H1 (cell line): ENCODE data around the gene CA9. TPM values are rescaled to one million over a fixed set of nuclear protein-coding genes. Genes with fewer than 3 reads are reported as not detected.

ENCODE experiments used
- EP300 ChIP-seq, 2 experiments: IDR thresholded peaks; 1 replicate in 1 of 2; 2 replicates in 1 of 2; pipeline ENCODE4 v1.6.1; 2011 to 2012; ENCODE audit warnings: low read depth in 2 of 2, low read length in 2 of 2, mild to moderate bottlenecking in 2 of 2, borderline replicate concordance in 1 of 2, inconsistent platforms in 1 of 2, moderate library complexity in 1 of 2
- YY1 ChIP-seq: IDR thresholded peaks from 2 replicates; pipeline ENCODE4 v1.6.1; 2011; ENCODE audit warnings: low read depth, mild to moderate bottlenecking, low read length
- polyA plus RNA-seq, 7 experiments: library from polyadenylated mRNA; depleted of rRNA in 3 of 7; stranded (reverse) in 5 of 7; unstranded in 2 of 7; fragments of >200 nt in 5 of 7; fragments of 200-250 nt in 2 of 7; gene quantifications; 1 replicate in 5 of 7; 2 replicates in 1 of 7; 4 replicates in 1 of 7; pipeline versions ENCODE4 v1.2.1 to v1.2.3, GENCODE V29; 2011 to 2013; ENCODE audit warnings: missing spikeins in 2 of 7, mixed read lengths in 2 of 7
- total RNA-seq: library from RNA; stranded (reverse); fragmentation: NEBNext Ultra II Directional; extraction: Animal tissue kit (Norgen Biotek cat#: 25700); gene quantifications from 2 replicates; pipeline ENCODE4 v1.2.1, GENCODE V29; 2021
- TF ChIP-seq, protein P1 (sequence below): fragments of 300-600 bp; sonication (generic); IDR thresholded peaks from 2 replicates; pipeline ENCODE4 v1.7.1; 2012; ENCODE audit warnings: low read length, moderate library complexity, mild to moderate bottlenecking, inconsistent platforms; ENCODE audit not compliant: insufficient replicate concordance

Gene CA9
- total and polyA plus RNA-seq, 2 of the 8 experiments (the other 6 are each of a cell fraction or from before 2014, with no cell fraction given): 1.3 to 1.8 TPM

DNA sequence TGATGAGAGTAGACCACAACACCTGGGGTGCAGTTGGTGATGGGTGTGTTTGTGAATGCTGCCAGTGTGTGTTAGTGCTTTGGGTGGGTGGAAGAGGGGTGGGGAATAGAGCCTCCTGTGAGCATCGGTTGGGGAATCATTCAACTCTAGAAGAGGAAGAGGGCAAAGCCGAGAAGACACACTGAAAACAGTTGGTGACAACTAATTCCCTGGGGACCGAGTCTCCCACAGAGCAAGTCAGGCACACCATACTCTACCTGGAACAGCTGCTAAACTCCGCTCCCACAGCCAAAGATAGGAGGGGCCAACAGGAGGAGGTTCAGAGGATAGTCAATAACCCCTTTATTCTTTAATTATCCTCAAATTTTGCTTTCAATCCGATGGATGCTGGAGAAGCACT is 7.2 kb upstream of the CA9 start (continued):
- TF ChIP-seq, protein P1, sequence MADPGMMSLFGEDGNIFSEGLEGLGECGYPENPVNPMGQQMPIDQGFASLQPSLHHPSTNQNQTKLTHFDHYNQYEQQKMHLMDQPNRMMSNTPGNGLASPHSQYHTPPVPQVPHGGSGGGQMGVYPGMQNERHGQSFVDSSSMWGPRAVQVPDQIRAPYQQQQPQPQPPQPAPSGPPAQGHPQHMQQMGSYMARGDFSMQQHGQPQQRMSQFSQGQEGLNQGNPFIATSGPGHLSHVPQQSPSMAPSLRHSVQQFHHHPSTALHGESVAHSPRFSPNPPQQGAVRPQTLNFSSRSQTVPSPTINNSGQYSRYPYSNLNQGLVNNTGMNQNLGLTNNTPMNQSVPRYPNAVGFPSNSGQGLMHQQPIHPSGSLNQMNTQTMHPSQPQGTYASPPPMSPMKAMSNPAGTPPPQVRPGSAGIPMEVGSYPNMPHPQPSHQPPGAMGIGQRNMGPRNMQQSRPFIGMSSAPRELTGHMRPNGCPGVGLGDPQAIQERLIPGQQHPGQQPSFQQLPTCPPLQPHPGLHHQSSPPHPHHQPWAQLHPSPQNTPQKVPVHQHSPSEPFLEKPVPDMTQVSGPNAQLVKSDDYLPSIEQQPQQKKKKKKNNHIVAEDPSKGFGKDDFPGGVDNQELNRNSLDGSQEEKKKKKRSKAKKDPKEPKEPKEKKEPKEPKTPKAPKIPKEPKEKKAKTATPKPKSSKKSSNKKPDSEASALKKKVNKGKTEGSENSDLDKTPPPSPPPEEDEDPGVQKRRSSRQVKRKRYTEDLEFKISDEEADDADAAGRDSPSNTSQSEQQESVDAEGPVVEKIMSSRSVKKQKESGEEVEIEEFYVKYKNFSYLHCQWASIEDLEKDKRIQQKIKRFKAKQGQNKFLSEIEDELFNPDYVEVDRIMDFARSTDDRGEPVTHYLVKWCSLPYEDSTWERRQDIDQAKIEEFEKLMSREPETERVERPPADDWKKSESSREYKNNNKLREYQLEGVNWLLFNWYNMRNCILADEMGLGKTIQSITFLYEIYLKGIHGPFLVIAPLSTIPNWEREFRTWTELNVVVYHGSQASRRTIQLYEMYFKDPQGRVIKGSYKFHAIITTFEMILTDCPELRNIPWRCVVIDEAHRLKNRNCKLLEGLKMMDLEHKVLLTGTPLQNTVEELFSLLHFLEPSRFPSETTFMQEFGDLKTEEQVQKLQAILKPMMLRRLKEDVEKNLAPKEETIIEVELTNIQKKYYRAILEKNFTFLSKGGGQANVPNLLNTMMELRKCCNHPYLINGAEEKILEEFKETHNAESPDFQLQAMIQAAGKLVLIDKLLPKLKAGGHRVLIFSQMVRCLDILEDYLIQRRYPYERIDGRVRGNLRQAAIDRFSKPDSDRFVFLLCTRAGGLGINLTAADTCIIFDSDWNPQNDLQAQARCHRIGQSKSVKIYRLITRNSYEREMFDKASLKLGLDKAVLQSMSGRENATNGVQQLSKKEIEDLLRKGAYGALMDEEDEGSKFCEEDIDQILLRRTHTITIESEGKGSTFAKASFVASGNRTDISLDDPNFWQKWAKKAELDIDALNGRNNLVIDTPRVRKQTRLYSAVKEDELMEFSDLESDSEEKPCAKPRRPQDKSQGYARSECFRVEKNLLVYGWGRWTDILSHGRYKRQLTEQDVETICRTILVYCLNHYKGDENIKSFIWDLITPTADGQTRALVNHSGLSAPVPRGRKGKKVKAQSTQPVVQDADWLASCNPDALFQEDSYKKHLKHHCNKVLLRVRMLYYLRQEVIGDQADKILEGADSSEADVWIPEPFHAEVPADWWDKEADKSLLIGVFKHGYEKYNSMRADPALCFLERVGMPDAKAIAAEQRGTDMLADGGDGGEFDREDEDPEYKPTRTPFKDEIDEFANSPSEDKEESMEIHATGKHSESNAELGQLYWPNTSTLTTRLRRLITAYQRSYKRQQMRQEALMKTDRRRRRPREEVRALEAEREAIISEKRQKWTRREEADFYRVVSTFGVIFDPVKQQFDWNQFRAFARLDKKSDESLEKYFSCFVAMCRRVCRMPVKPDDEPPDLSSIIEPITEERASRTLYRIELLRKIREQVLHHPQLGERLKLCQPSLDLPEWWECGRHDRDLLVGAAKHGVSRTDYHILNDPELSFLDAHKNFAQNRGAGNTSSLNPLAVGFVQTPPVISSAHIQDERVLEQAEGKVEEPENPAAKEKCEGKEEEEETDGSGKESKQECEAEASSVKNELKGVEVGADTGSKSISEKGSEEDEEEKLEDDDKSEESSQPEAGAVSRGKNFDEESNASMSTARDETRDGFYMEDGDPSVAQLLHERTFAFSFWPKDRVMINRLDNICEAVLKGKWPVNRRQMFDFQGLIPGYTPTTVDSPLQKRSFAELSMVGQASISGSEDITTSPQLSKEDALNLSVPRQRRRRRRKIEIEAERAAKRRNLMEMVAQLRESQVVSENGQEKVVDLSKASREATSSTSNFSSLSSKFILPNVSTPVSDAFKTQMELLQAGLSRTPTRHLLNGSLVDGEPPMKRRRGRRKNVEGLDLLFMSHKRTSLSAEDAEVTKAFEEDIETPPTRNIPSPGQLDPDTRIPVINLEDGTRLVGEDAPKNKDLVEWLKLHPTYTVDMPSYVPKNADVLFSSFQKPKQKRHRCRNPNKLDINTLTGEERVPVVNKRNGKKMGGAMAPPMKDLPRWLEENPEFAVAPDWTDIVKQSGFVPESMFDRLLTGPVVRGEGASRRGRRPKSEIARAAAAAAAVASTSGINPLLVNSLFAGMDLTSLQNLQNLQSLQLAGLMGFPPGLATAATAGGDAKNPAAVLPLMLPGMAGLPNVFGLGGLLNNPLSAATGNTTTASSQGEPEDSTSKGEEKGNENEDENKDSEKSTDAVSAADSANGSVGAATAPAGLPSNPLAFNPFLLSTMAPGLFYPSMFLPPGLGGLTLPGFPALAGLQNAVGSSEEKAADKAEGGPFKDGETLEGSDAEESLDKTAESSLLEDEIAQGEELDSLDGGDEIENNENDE: no peak
- TF ChIP-seq EP300 (IDR thresholded peaks at IDR 0.05; ENCODE audit: borderline replicate concordance in 1 of 2, low read depth in 2 of 2, low read length in 2 of 2) (no peak), YY1 (no peak)
